Thymus (tissue), 11 donors: ENCODE data around the gene UGT1A8. TPM values are rescaled to one million over a fixed set of nuclear protein-coding genes. Genes with fewer than 3 reads are reported as not detected.
"Not testable (repeated sequence)": the region's sequence is repeated elsewhere in the genome, so short reads cannot be mapped to it uniquely, and the experiment has no call there.

ENCODE experiments used
- DNase-seq, 9 donors: peaks; one replicate each; pipeline ENCODE4 v3.0.0-alpha.2; 2013; ENCODE audit warnings: low spot score in 9 of 9, low read depth in 6 of 9, missing footprints in 1 of 9
- H3K27ac ChIP-seq, 2 donors: one replicate each; pipeline ENCODE4 v1.5.1; 2013; ENCODE audit warnings: control low read depth in 1 of 2, low read depth in 1 of 2, low read length in 1 of 2, mild to moderate bottlenecking in 1 of 2, moderate library complexity in 1 of 2
- H3K27me3 ChIP-seq, 2 donors: one replicate each; pipeline ENCODE4 v1.5.1; 2013; ENCODE audit warnings: low read length in 1 of 2; ENCODE audit not compliant: control insufficient read depth in 2 of 2, insufficient read depth in 1 of 2
- H3K36me3 ChIP-seq, 2 donors: one replicate each; pipeline ENCODE4 v1.5.1; 2013; ENCODE audit warnings: low read length in 1 of 2, mild to moderate bottlenecking in 1 of 2, moderate library complexity in 1 of 2; ENCODE audit not compliant: control insufficient read depth in 2 of 2, insufficient read depth in 2 of 2
- H3K4me1 ChIP-seq, 2 donors: one replicate each; pipeline ENCODE4 v1.5.1; 2013; ENCODE audit warnings: low read length in 2 of 2; ENCODE audit not compliant: control insufficient read depth in 2 of 2, insufficient read depth in 2 of 2
- H3K4me3 ChIP-seq, 2 donors: one replicate each; pipeline ENCODE4 v1.5.1; 2013; ENCODE audit warnings: low read length in 2 of 2, control low read depth in 1 of 2, mild to moderate bottlenecking in 1 of 2
- H3K9me3 ChIP-seq, 2 donors: one replicate each; pipeline ENCODE4 v1.5.1; 2013; ENCODE audit warnings: low read length in 1 of 2, mild to moderate bottlenecking in 1 of 2; ENCODE audit not compliant: control insufficient read depth in 2 of 2, insufficient read depth in 1 of 2
- WGBS: extraction: QIAGEN DNeasy Blood & Tissue Kit; methylation state at CpG from one replicate; pipeline ENCODE4 v1.1.7; 2013; 5-methylcytosine and 5-hydroxymethylcytosine counted together
- polyA plus RNA-seq: library from polyadenylated mRNA; stranded (reverse); fragments of 200-250 nt; gene quantifications from one replicate; pipeline ENCODE4 v1.2.3, GENCODE V29; 2013
- total RNA-seq: library from RNA; stranded (reverse); fragments of 120-200 nt; gene quantifications from one replicate; pipeline ENCODE4 v1.2.4, GENCODE V29; 2013
- donor health status: healthy.

Gene UGT1A8
- total and polyA plus RNA-seq, 2 donors = 0.24 to 2.6 TPM

DNA sequence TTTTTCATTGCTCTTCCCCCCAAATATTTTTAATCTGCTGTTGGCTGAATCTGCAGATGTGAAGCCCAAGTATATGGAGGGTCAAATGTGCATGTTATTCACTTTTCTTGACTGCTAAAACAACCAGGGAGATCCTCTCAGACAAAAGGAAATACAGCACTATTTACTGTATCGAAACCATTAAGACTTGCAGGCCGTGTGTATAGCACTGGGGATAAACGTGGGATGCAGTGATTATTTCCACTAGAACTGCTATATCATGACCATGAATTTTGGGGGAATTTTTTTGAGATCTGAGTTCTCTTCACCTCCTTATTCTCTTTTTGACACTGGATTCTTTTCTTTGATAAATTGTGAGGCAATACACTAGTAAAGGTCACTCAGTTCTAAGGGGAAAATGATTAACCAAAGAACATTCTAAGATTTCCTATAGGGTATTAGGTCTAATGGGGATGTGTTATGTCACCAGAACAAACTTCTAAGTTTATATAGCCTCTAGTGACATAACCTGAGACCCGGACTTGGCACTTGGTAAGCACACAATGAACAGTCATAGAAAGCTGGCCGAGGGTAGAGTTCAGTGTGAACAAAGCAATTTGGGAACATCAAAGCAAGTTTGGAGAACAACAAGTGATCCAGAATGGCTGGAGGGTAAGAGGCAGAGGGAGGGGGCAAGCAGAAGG, 127.8 kb downstream of the UGT1A8 start:
- Histone ChIP-seq H3K36me3 (no peaks in the 10 kb centered on the region), H3K4me1 (no peaks in the 10 kb centered on the region), H3K27me3 (peaks cover 0 to 2% of the 10 kb centered on the region in 2 donors), H3K4me3 (no peak overlapping the region), H3K9me3 (no peaks in the 10 kb centered on the region), H3K27ac (no peak overlapping the region)
- DNase-seq = no peak
- WGBS = 92% methylated on average over 5 of the region's 5 CpGs

DNA sequence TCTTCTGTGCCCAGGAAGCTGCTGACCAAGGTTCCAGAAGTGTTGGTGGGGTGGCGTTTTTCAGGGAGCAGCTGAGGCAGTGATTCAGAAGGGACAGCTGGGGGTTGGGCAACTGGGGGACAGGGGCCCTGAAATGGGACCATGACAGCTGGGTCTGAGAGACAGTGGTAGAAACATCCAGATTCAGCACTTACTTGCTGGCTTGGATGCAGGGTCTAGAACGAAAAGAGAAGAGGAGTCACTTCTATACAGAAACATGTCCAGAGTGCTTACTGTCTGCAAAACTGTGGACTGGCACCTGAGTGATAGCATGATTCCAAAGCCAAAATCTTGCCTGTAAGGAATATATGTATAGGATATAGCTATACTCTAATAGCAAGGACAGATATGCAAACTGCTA, 128.4 kb downstream of the UGT1A8 start:
- H3K4me3 ChIP-seq, DNase-seq, H3K27ac ChIP-seq, H3K36me3 ChIP-seq, H3K9me3 ChIP-seq, H3K4me1 ChIP-seq, H3K27me3 ChIP-seq: not testable (repeated sequence)
- 95% methylated on average over 2 of the region's 2 CpGs for whole genome bisulfite sequencing

GRCh38 chr2:233746475-233747282, 129.2 kb downstream of the UGT1A8 start:
- Histone ChIP-seq H3K4me3 (no peak overlapping the region), H3K27ac (no peak overlapping the region), H3K9me3 (peaks cover 0 to 9% of the 10 kb centered on the region in 2 donors), H3K27me3 (peaks cover 0 to 2% of the 10 kb centered on the region in 2 donors), H3K36me3 (no peaks in the 10 kb centered on the region), H3K4me1 (no peaks in the 10 kb centered on the region)
- WGBS = 80% methylated on average over 10 of the region's 10 CpGs
- no peak for DNase-seq

DNA sequence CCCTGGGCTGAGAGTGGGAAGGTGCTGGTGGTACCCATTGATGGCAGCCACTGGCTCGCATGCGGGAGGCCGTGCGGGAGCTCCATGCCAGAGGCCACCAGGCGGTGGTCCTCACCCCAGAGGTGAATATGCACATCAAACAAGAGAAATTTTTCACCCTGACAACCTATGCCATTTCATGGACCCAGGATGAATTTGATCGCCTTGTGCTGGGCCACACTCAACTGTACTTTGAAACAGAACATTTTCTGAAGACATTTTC, 129.8 kb downstream of the UGT1A8 start:
- 90% methylated on average over 6 of the region's 6 CpGs for WGBS
- no peak for DNase-seq
- Histone ChIP-seq H3K4me1 (no peaks in the 10 kb centered on the region), H3K4me3 (no peak overlapping the region), H3K27me3 (peaks cover 0 to 2% of the 10 kb centered on the region in 2 donors), H3K36me3 (no peaks in the 10 kb centered on the region), H3K9me3 (peaks cover 0 to 9% of the 10 kb centered on the region in 2 donors), H3K27ac (no peak overlapping the region)

GRCh38 chr2:233750689-233751088, 133.3 kb downstream of the UGT1A8 start:
- not testable (repeated sequence) for H3K4me3 ChIP-seq, H3K27me3 ChIP-seq, H3K36me3 ChIP-seq, H3K27ac ChIP-seq, H3K4me1 ChIP-seq, DNase-seq, H3K9me3 ChIP-seq
- 89% methylated on average over 2 of the region's 2 CpGs for WGBS

- not testable (repeated sequence) for H3K4me3 ChIP-seq, H3K36me3 ChIP-seq, H3K9me3 ChIP-seq, H3K4me1 ChIP-seq, H3K27ac ChIP-seq, H3K27me3 ChIP-seq, DNase-seq
- WGBS = 82% methylated on average over 2 of the region's 2 CpGs
These were observed 134.0 kb downstream of the UGT1A8 start for GRCh38 chr2:233751212-233752009.

- DNase-seq = no peak
- WGBS = 94% methylated on average over 44 of the region's 44 CpGs
- H3K4me3 ChIP-seq = no peak overlapping the region
These were observed 137.6 kb downstream of the UGT1A8 start for GRCh38 chr2:233754872-233755611.

GRCh38 chr2:233756429-233757081, 139.1 kb downstream of the UGT1A8 start:
- DNase-seq = no peak
- no peaks in the 10 kb centered on the region for H3K27me3 ChIP-seq
- WGBS = 91% methylated on average over 7 of the region's 7 CpGs
- no peak overlapping the region for H3K4me3 ChIP-seq
- no peaks in the 10 kb centered on the region for H3K9me3 ChIP-seq
- H3K27ac ChIP-seq = no peak overlapping the region
- no peaks in the 10 kb centered on the region for H3K4me1 ChIP-seq
- no peaks in the 10 kb centered on the region for H3K36me3 ChIP-seq

More at GRCh38 chr2:233754872-233755611, 137.6 kb downstream of the UGT1A8 start:
- H3K9me3 ChIP-seq = peaks cover 0 to 9% of the 10 kb centered on the region in 2 donors
- no peaks in the 10 kb centered on the region for H3K4me1 ChIP-seq
- H3K27ac ChIP-seq = no peak overlapping the region
- H3K27me3 ChIP-seq = no peaks in the 10 kb centered on the region
- no peaks in the 10 kb centered on the region for H3K36me3 ChIP-seq
